H1 (cell line): ENCODE data around the gene CCDC33. TPM values are rescaled to one million over a fixed set of nuclear protein-coding genes. Genes with fewer than 3 reads are reported as not detected.

ENCODE experiments used
- CTCF ChIA-PET: fragments of 300-600 bp; sonication (Branson Sonifier 250); formaldehyde crosslinking; loops from one replicate; lab custom pipeline; 2021; ENCODE audit not compliant: partially characterized antibody; lab: Charles Lee
- POLR2A ChIA-PET: fragments of 300-600 bp; sonication (Branson Sonifier 250); formaldehyde crosslinking; loops from one replicate; lab custom pipeline; 2021; ENCODE audit warnings: inconsistent platforms; ENCODE audit not compliant: partially characterized antibody; lab: Charles Lee
- DNase-seq, 2 experiments: peaks; one replicate each; pipeline versions ENCODE4 v3.0.0 to v3.0.0-alpha.2; 2010 to 2022; ENCODE audit warnings: low spot score in 2 of 2, low read depth in 1 of 2, mixed read lengths in 1 of 2
- FAIRE-seq: peaks from 2 replicates; lab custom pipeline; 2011; peaks lifted over from hg19 to GRCh38; lab: Jason Lieb, UNC
- H2AFZ ChIP-seq: 2 replicates; pipeline ENCODE4 v1.8.1; 2012; ENCODE audit warnings: low read length, inconsistent platforms
- H2AK5ac ChIP-seq: 2 replicates; pipeline ENCODE4 v1.6.1; 2013; ENCODE audit warnings: low read depth, low read length
- H2BK120ac ChIP-seq: replicated peaks from 2 replicates; pipeline ENCODE3; 2013; ENCODE audit warnings: low read depth, low read length, inconsistent platforms
- H2BK12ac ChIP-seq: 2 replicates; pipeline ENCODE4 v1.6.1; 2013; ENCODE audit warnings: low read depth, low read length
- H2BK15ac ChIP-seq: 2 replicates; pipeline ENCODE4 v1.6.1; 2013; ENCODE audit warnings: low read length
- H2BK20ac ChIP-seq: 2 replicates; pipeline ENCODE4 v1.6.1; 2013; ENCODE audit warnings: low read length
- H2BK5ac ChIP-seq: 2 replicates; pipeline ENCODE4 v1.6.1; 2013; ENCODE audit warnings: low read depth, low read length
- H3K14ac ChIP-seq: 2 replicates; pipeline ENCODE4 v1.6.1; 2013; ENCODE audit warnings: inconsistent platforms; ENCODE audit not compliant: insufficient read length
- H3K18ac ChIP-seq: 2 replicates; pipeline ENCODE4 v1.6.1; 2013; ENCODE audit warnings: low read length; ENCODE audit errors: extremely low read depth
- H3K23ac ChIP-seq: 2 replicates; pipeline ENCODE4 v1.6.1; 2013; ENCODE audit warnings: inconsistent platforms; ENCODE audit not compliant: insufficient read length
- H3K23me2 ChIP-seq: 2 replicates; pipeline ENCODE4 v1.6.1; 2013; ENCODE audit warnings: low read depth, low read length
- H3K27ac ChIP-seq: 2 replicates; pipeline ENCODE4 v1.6.1; 2011; ENCODE audit warnings: low read depth, low read length, inconsistent platforms
- H3K27me3 ChIP-seq, 4 experiments: replicated peaks in 1 of 4; 1 replicate in 1 of 4; 2 replicates in 3 of 4; pipeline versions ENCODE4 v1.6.1 to v1.8.1; 2011 to 2013; ENCODE audit warnings: low read length in 3 of 4, mild to moderate bottlenecking in 3 of 4, inconsistent platforms in 2 of 4, mixed read lengths in 2 of 4, moderate library complexity in 1 of 4; ENCODE audit not compliant: control insufficient read depth in 3 of 4, insufficient read depth in 3 of 4; ENCODE audit errors: extremely low read depth in 1 of 4
- H3K36me3 ChIP-seq, 4 experiments: 2 replicates each; pipeline versions ENCODE4 v1.6.1 to v1.8.1; 2011 to 2013; ENCODE audit warnings: mild to moderate bottlenecking in 4 of 4, low read length in 3 of 4, moderate library complexity in 2 of 4, control low read depth in 1 of 4, inconsistent platforms in 1 of 4; ENCODE audit not compliant: insufficient read depth in 4 of 4, control insufficient read depth in 2 of 4
- H3K4ac ChIP-seq: replicated peaks from 2 replicates; pipeline ENCODE3; 2013; ENCODE audit warnings: low read length, low read depth, mixed read lengths, inconsistent platforms; ENCODE audit not compliant: insufficient read length
- H3K4me1 ChIP-seq, 4 experiments: replicated peaks in 1 of 4; 1 replicate in 1 of 4; 2 replicates in 3 of 4; pipeline versions ENCODE4 v1.6.1 to v1.8.1; 2011 to 2013; ENCODE audit warnings: low read length in 3 of 4, inconsistent platforms in 2 of 4, mixed read lengths in 1 of 4; ENCODE audit not compliant: insufficient read depth in 4 of 4, control insufficient read depth in 3 of 4
- H3K4me2 ChIP-seq, 2 experiments: 2 replicates each; pipeline versions ENCODE4 v1.6.1 to v1.8.1; 2011 to 2013; ENCODE audit warnings: low read depth in 2 of 2, low read length in 2 of 2, control low read depth in 1 of 2, inconsistent platforms in 1 of 2, mild to moderate bottlenecking in 1 of 2; ENCODE audit not compliant: insufficient read depth in 1 of 2
- H3K4me3 ChIP-seq, 4 experiments: fragments of 200-600, 300-600 bp in 1 of 4; sonication (generic), shearing (Covaris generic), sonication (Bioruptor Twin) in 1 of 4; 2 replicates each; pipeline versions ENCODE4 v1.5.1 to v1.8.1; 2011 to 2016; ENCODE audit warnings: low read length in 4 of 4, low read depth in 3 of 4, control low read depth in 2 of 4, inconsistent platforms in 2 of 4, mild to moderate bottlenecking in 2 of 4, mixed read lengths in 1 of 4, moderate library complexity in 1 of 4; ENCODE audit not compliant: insufficient read depth in 2 of 4; ENCODE audit errors: extremely low read depth in 1 of 4
- H3K56ac ChIP-seq: replicated peaks from 2 replicates; pipeline ENCODE3; 2013; ENCODE audit warnings: low read depth, mild to moderate bottlenecking, mixed read lengths, low read length, inconsistent platforms; ENCODE audit not compliant: insufficient read length
- H3K79me1 ChIP-seq: 2 replicates; pipeline ENCODE4 v1.6.1; 2013; ENCODE audit warnings: low read depth, low read length, control low read depth
- H3K79me2 ChIP-seq, 2 experiments: 2 replicates each; pipeline versions ENCODE4 v1.6.1 to v1.8.1; 2012 to 2013; ENCODE audit warnings: low read length in 2 of 2, mild to moderate bottlenecking in 2 of 2, inconsistent platforms in 1 of 2; ENCODE audit not compliant: insufficient read depth in 2 of 2, control insufficient read depth in 1 of 2
- H3K9ac ChIP-seq, 4 experiments: replicated peaks in 1 of 4; 1 replicate in 1 of 4; 2 replicates in 3 of 4; pipeline versions ENCODE4 v1.6.1 to v1.8.1; 2011 to 2013; ENCODE audit warnings: low read depth in 3 of 4, low read length in 3 of 4, control low read depth in 2 of 4, mild to moderate bottlenecking in 2 of 4, moderate library complexity in 2 of 4, inconsistent platforms in 1 of 4; ENCODE audit errors: extremely low read depth in 1 of 4
- H3K9me3 ChIP-seq, 2 experiments: 2 replicates each; pipeline versions ENCODE4 v1.6.1 to v1.8.1; 2012 to 2013; ENCODE audit warnings: mild to moderate bottlenecking in 2 of 2, moderate library complexity in 2 of 2, control low read depth in 1 of 2, inconsistent platforms in 1 of 2, low read depth in 1 of 2, low read length in 1 of 2, mixed read lengths in 1 of 2; ENCODE audit not compliant: insufficient read depth in 2 of 2
- H4K20me1 ChIP-seq, 2 experiments: replicated peaks in 1 of 2; 2 replicates each; pipeline versions ENCODE3 to v1.8.1; 2011 to 2013; ENCODE audit warnings: inconsistent platforms in 2 of 2, low read length in 2 of 2, mild to moderate bottlenecking in 1 of 2; ENCODE audit not compliant: insufficient read depth in 2 of 2, control insufficient read depth in 1 of 2
- H4K5ac ChIP-seq: 2 replicates; pipeline ENCODE4 v1.6.1; 2013; ENCODE audit warnings: low read length, low read depth, mixed read lengths, inconsistent platforms; ENCODE audit not compliant: insufficient read length
- H4K8ac ChIP-seq: 2 replicates; pipeline ENCODE4 v1.8.0; 2013; ENCODE audit warnings: mild to moderate bottlenecking, moderate library complexity, low read length, inconsistent platforms; ENCODE audit not compliant: insufficient read depth; ENCODE audit errors: extremely low read depth
- H4K91ac ChIP-seq: replicated peaks from 2 replicates; pipeline ENCODE3; 2013; ENCODE audit warnings: low read length, mixed read lengths, inconsistent platforms; ENCODE audit not compliant: insufficient read length
- CTCF ChIP-seq, 3 experiments: IDR thresholded peaks; 1 replicate in 2 of 3; 2 replicates in 1 of 3; pipeline versions ENCODE4 v1.5.1 to v1.6.1; 2011; ENCODE audit warnings: low read length in 3 of 3, mild to moderate bottlenecking in 3 of 3, inconsistent platforms in 2 of 3, low read depth in 1 of 3, moderate library complexity in 1 of 3; ENCODE audit not compliant: insufficient read depth in 1 of 3; ENCODE audit errors: control extremely low read depth in 1 of 3
- FOSL1 ChIP-seq: IDR thresholded peaks from 2 replicates; pipeline ENCODE4 v1.6.1; 2011; ENCODE audit warnings: mild to moderate bottlenecking, low read depth, low read length, moderate library complexity; ENCODE audit not compliant: insufficient read depth
- RAD21 ChIP-seq, 2 experiments: IDR thresholded peaks in 1 of 2; conservative IDR thresholded peaks in 1 of 2; 2 replicates each; pipeline ENCODE4 v1.6.1; 2011; ENCODE audit warnings: low read depth in 2 of 2, low read length in 2 of 2, improper control_type of control experiment in 1 of 2, inconsistent platforms in 1 of 2, mild to moderate bottlenecking in 1 of 2, moderate library complexity in 1 of 2
- WGBS, 2 experiments: shearing (Covaris generic) in 1 of 2; methylation state at CpG; one replicate each; pipeline versions ENCODE4 v1.1.6 to v1.1.7; 2013 to 2015; ENCODE audit warnings: low lambda C conversion rate in 2 of 2, mixed read lengths in 2 of 2, inconsistent platforms in 1 of 2, low coverage in 1 of 2, missing lambda C conversion rate in 1 of 2; ENCODE audit not compliant: insufficient replicate concordance in 2 of 2, insufficient coverage in 1 of 2, insufficient read length in 1 of 2; ENCODE audit errors: extremely low coverage in 1 of 2, missing lambda C conversion rate in 1 of 2; 5-methylcytosine and 5-hydroxymethylcytosine counted together
- polyA plus RNA-seq, 7 experiments: library from polyadenylated mRNA; depleted of rRNA in 3 of 7; stranded (reverse) in 5 of 7; unstranded in 2 of 7; fragments of >200 nt in 5 of 7; fragments of 200-250 nt in 2 of 7; gene quantifications; 1 replicate in 5 of 7; 2 replicates in 1 of 7; 4 replicates in 1 of 7; pipeline versions ENCODE4 v1.2.1 to v1.2.3, GENCODE V29; 2011 to 2013; ENCODE audit warnings: missing spikeins in 2 of 7, mixed read lengths in 2 of 7
- total RNA-seq: library from RNA; stranded (reverse); fragmentation: NEBNext Ultra II Directional; extraction: Animal tissue kit (Norgen Biotek cat#: 25700); gene quantifications from 2 replicates; pipeline ENCODE4 v1.2.1, GENCODE V29; 2021

The CCDC33 gene
- total and polyA plus RNA-seq, 2 of the 8 experiments (the other 6 are each of a cell fraction or from before 2014, with no cell fraction given) = 2.0 to 2.7 TPM

GRCh38 chr15:74240002-74240568, 4.0 kb downstream of the CCDC33 start:
- Histone ChIP-seq H2BK120ac (no peak overlapping the region), H3K23me2 (no peaks in the 10 kb centered on the region; the same call in 1 of the 2 replicates), H3K27me3 (peaks cover 0 to 9% (median 2%) of the 10 kb centered on the region in 4 experiments; a peak in 4 of 7 replicates), H3K9me3 (no peaks in the 10 kb centered on the region), H2BK5ac (no peak overlapping the region), H3K56ac (no peak overlapping the region), H3K4me1 (peaks cover 0 to 26% (median 16%) of the 10 kb centered on the region in 4 experiments; a peak in 6 of 7 replicates), H3K4ac (no peak overlapping the region), H3K36me3 (no peaks in the 10 kb centered on the region), H3K18ac (no peak overlapping the region), H3K9ac (no peak overlapping the region), H3K79me2 (no peaks in the 10 kb centered on the region), H3K4me2 (no peak overlapping the region), H3K27ac (no peak overlapping the region), H3K79me1 (no peaks in the 10 kb centered on the region), H3K4me3 (no peak overlapping the region), H2BK20ac (no peak overlapping the region), H2BK12ac (0 out of 2 replicates have a peak overlapping the region, but pooled peaks have one; percentile 90), H3K23ac (no peak overlapping the region), H2BK15ac (no peak overlapping the region), H2AFZ (no peak overlapping the region), H4K20me1 (no peaks in the 10 kb centered on the region), H4K5ac (no peak overlapping the region), H2AK5ac (peak overlapping the region; percentile 59; the same call in 1 of the 2 replicates), H3K14ac (no peak overlapping the region), H4K91ac (no peak overlapping the region), H4K8ac (no peak overlapping the region)
- DNase-seq = no peak
- TF ChIP-seq CTCF (IDR thresholded peaks at IDR 0.05; ENCODE audit: control extremely low read depth in 1 of 3, insufficient read depth in 1 of 3, low read depth in 1 of 3, low read length in 3 of 3) (peak; percentile 28 to 47 (median 40)), FOSL1 (no peak), RAD21 (IDR thresholded peaks at IDR 0.05 in 1 of 2, conservative IDR thresholded peaks at IDR 0.05 in 1 of 2; ENCODE audit: low read depth in 2 of 2, low read length in 2 of 2) (peak; percentile 31 to 51; a peak in 3 of 4 replicates)
- POLR2A ChIA-PET = interaction anchor here (1.5 kb wide), 1 partner anchor 19 kb away, joined by 4 read pairs; no protein-coding TSS in a partner anchor
- 71% methylated on average over 5 of the region's 5 CpGs; no CpG with 5 or more reads in 1 of the 2 experiments for WGBS, 2 experiments
- FAIRE-seq = no peak
- CTCF ChIA-PET = interaction anchor here (0.9 to 3.6 kb wide), 16 partner anchors 9 to 96 kb away, joined by 3 to 15 read pairs (median 6); partner anchors contain the start of gene STRA6
